Activated CD8-positive, alpha-beta memory T cell treated with anti-CD3 and anti-CD28 coated beads, Interleukin-2, amount 50 U/mL, for 24 hours (primary cell): ENCODE results near the gene FHAD1.

ENCODE experiments used
- DNase-seq: peaks from one replicate; pipeline ENCODE4 v3.0.0-alpha.2; 2020; ENCODE audit errors: extremely low read depth

Gene FHAD1

DNA sequence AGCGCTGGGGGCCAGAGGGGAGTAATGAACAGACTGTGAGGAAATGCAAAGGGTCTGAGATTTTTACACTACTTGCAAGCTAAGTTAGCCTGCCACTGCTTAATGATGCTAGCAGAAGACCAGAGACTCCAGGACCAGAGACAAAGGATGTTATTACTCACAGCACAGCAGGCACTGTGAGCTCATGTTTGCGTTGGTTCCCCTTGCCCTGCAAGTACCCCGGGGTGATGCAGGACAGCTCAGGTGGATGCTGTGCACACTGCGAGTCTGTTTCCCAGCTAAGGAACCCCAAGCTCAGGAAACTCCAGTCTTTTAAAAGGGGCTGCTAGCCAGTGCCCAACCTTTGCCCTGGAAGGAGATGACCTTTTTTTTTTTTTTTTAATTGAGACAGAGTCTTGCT, 1.2 kb downstream of the FHAD1 start:
- DNase-seq = no peak

DNA sequence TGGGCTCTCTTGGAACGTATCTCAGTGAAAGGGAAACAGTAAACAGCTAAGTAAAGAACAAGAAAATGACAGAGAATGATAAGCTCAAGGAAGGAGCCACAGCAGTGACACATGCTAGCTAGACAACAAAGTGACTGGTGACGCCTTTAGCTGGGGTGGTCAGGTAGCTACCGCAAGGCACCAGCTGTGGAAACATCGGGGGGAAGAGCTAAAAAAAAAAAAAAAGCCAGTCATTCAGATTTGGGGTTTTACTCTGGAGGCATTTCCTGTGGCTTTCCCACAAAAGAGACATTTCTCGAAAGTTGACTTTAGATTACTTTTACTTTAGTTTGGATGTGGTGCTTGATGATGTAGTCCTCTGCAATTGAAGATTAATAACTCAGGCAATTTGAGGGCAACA, 2.1 kb downstream of the FHAD1 start:
- DNase-seq = peak; percentile 42

DNA sequence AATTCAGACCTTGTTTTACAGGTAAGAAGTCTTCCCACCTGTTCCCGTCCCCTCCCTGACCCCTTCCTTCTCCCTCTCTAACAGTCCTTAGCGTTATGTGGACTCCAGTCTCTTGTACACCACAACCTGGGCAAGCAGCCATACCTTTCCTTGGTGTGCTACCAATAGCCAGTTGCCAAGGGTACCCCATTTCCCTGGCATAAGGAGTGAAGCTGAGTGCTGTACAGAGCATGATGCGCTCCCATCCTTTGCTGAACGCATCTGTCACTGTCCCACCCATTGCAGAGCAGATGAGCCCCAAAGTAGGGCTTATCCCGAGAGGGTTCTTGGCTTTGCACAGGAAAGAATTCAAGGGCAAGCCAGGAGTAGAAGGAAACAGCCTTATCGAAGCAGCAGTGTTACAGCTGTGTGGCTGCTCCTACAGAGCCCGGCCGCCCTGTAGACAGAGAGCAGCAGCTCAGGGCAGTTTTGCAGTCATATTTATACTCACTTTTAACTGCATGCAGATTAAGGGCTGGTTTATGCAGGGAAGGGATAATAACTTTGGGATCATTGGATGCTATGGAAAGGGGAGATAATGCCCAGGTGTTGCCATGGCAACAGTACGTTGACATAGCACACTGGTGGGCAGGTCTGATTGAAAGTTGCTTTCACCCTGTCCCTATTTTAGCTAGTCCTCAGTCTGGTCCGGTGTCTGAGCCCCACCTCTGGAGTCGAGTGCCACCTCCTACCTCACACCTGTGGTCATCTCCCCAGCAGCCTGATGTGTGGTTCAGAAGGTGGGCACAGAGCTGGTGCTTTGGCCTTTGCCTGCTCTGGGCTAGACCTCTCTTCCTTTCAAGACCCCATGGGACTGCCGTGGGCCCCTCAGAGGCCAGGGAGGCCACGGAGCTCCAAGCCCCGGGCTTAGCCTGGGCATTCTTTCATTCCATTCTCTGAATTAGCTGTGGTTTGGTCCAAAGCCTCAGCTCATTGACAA, 5.1 kb downstream of the FHAD1 start:
- no peak for DNase-seq

DNA sequence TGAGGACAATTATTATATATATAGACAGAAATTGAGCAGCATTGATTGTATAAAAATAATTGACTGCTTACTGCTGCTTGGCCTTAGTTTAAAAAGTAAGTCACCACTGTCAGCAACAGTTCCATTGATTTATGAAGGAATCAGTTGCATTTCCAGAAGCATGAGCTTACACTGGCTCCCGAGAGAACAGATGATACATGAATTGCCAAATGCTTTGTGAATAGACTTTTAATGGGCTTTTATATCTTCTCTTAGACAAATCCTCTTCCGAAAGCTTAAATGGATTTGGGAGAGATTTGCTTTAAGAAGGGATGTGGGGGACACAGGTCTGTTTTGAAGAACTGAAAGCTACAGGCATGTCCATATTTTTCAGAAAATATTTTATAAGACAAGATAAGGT, 7.5 kb downstream of the FHAD1 start:
- no peak for DNase-seq

DNA sequence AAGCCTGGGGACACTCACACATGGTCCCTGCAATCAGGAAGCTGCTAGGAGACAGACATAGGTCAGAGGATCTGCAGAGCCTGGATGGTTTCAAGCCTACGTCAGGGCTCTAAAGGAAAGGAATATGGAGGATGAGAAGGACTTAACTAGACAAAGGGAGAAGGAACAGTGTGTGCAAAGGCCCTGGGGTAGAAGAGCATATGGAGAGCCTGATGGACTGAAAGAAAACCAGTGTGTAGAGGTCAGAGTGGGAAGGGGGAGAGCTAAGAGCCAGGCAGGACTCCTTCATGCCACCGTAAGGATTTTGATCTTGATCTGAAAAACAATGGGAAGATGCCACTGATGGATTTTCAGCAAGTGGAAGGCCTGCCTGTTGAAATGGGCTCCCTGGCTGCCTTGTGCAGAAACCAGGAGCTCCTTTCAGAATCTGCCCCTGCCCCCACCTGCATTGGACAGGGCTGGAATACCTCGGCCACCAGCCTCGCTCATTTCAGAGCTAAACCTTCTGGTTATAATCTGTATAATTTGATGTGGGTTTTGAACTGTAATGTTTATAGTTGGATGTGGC, 8.6 kb downstream of the FHAD1 start:
- DNase-seq = no peak

DNA sequence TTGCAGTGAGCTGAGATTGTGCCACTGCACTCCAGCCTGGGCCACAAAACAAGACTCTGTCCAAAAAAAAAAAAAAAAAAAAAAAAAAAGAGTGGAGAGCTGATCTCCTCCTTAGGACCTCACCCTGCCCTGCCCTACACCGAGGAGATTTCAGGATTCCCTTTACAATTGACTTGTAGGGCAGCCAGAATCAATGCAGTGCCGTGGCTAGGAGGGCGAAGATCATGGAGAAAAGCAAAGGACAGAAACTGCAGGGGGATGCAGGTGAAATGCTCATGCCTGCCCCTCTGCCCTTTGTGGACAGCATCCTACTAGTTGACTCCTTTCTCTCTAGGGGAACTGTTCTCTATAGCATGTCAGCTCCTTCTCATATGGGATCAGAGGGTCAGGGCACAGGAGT, 9.6 kb downstream of the FHAD1 start:
- DNase-seq = no peak

DNA sequence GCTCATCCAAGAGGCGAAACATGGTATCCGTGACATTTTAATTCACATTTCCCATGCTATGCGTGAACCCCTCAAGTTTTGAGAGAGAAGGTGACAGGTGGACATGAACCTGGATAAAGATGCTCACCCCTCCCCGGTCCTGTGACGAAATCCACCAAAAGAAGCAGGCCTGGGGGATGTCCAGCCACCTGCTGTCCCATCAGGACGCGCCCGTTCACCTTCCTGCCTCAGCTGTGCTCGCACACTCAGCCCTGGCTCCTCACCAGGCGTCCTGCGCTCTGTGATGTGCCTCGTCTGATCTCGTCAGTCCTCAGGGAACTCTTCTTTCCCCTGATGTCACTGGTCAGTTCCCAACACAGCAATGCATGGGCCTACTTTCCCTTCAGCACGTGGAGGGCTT, 10.3 kb downstream of the FHAD1 start:
- DNase-seq = no peak

DNA sequence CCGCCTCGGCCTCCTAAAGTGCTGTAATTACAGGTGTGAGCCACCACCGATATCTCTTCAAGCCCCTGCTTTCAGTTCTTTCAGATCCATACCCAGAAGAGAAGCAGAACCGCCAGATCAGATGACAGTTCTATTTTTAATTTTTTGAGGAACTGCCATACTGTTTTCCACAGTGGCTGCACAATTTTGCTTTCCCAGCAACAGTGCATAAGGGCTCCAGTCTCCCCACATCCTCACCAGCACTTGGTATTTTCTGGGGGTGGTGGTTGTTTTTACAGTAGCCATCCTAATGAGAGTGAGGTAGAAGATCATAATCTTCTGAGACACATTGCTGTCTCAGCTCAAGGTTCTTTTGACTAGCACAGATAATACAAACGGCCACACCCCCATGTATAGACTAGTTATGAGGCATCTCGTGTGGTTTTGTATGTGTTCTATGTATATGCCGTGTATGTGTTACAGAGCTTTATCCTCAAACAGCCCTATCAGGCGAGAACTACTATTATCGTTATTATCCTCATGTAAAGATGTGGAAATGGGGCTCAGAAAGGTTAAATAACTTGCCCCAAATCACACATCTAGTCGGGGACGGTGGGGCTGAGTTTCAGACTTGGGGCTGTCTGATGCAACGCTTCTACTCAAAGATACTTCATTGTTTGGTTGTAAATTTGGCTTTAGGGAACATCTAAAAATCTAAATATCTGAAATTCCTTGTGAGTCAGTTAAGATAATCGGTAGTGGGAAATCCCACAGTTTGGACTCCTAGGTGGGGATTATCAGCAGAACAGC, 12.0 kb downstream of the FHAD1 start:
- no peak for DNase-seq

DNA sequence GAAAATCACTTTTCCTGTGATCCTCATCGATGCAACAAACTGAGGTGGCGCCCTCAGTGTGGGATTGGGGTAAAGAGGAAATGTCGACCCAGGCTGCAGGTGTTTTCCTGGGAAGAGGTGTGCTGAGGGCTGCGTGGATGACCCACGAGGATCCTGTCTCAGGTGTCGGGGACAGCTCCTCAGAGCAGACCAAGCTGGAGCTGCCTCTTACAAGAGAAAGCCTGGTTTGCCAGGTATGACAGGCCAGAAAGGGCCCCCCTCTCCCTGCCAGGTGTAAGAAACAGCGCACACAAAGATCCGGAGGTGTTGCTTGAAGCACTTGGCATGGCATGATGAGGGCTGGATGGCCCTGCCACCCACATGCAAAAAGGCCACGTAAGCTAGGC, 12.6 kb downstream of the FHAD1 start:
- DNase-seq = no peak

DNA sequence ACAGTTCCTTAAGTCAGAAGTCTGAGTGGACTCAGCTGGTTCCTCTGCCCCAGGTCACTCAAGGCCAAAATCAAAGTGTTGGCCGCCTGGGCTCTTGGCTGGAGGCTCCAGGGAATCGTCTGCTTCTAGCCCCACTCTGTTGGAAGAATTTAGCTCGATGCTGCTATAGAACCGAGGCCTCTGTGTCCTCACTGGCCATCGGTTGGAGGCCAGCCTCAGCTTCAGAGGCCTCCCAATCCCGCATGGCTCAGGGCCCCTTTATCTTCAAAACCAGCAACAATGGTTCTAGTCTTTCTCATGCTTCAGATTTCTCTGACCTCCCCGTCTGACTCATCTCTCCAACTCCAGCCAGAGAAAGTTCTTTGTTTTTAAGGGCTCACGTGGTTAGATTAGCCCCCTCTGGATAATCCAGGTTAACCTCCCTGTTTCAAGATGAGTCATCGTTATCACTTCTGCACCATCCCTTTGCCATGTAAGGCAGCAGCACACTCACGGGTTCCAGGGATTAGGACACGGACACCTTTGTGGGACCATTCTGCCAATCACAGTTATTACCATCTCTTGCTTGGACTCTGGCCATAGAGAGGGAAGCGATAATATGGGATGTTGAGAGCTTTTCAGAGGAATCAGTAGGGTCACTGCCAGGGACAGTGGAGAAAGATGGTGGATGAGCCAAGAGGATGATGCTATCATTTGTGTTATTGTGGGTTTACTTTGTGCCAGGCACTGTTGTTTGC, 13.6 kb downstream of the FHAD1 start:
- no peak for DNase-seq

DNA sequence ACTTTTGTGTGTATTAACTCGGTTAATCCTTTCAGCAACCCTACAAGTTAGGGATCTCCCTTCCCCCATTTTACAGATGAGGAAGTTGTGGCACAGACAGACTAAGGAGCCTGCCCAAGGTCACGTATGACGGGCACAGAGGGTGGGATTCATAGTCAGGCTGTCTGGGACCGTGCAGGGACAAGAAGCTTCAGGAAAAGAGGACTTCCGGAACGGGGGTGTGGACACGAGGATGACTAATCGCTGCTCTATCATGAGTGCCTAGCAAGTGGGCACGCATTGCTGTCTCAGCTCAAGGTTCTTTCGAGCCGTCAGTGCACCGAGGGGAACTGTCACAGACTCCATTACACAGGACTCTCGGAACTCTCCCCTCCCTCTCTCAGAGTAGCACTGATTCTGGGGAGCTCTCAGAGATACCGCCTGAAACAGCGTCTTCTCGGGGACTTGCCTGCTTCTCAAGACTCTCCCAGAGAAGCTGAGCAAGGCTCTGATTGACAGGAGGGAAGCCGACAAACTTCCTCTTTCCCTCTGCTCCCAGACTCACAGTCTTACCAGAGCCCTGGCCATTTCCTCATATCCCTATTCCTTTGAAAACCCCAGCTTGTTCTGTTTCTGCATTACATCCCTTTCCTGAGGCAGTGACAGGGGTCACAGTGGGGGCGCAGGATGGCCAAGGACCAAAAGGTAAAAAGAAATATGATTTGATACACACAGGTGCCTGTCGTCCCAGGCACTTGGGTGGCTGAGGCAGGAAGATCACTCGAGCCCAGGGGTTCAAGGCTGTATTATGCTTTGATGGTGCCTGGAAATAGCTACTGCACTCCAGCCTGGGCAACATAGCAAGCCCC, 14.4 kb downstream of the FHAD1 start:
- DNase-seq = no peak

DNA sequence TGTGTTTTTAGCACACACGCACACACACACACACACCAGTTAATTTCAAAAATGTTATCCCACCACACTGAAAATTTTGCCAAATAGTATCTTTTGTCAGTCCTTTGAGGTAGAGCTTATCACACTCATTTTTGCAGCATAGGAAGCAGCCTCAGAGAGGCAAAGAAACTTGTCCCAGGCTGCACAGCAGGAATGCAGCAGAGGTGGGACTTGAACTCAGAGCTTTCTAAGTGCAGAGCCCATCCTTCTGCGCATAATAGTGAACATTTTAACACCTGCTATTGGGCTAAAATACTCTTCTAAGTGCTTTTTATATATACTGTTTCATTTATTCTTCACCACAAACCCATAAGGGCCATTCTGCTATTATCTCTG, 15.0 kb downstream of the FHAD1 start:
- no peak for DNase-seq

DNA sequence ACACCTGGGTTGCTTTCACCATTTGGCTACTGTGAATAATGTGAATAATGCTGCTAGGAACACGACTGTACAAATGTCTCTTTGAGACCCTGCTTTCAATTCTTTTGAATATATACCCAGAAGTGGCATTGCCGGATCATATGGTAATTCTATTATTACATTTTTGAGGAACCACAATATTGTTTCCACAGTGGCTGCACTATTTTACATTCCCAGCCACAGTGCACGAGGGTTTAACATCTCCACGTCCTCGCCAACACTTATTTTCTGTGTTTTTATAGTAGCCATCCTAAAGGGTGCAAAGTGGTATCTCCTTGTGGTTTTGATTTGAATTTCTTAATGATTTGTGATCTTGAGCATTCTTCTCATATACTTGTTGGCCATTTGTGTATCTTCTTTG, 15.7 kb downstream of the FHAD1 start:
- DNase-seq = no peak

DNA sequence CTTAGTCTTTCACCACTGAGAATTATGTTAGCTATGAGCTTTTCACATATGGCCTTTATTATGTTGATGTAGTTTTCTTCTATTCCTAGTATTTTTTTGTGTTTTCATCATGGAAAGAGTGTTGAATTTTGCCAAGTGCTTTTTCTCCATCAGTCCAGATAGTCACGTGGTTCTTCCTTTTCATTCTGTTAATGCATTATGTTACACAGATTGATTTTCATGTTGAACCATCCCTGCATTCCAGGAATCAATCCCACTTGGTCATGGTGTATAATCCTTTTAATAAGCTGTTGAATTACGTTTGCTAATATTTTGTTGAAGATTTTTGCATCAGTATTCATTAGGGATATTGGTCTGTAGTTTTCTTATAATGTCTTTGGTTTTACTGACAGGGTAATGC, 17.7 kb downstream of the FHAD1 start:
- DNase-seq = no peak

DNA sequence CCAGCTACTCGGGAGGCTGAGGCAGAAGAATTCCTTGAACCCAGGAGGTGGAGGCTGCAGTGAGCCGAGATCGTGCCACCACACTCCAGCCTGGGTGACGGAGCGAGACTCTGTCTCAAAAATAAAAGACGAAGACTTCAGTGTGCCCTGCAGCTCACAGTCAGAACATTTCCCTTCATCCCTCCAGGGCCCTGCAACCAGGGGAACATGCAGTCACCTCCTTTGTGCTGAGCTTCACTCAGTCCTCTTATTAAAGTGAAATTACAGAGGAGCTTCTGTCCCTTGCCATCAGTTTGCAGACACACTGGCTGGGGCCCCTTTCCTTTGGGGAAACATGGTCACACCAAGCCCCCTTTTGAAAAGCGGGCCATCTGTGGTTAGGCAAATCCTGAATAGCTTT, 24.2 kb downstream of the FHAD1 start:
- no peak for DNase-seq

DNA sequence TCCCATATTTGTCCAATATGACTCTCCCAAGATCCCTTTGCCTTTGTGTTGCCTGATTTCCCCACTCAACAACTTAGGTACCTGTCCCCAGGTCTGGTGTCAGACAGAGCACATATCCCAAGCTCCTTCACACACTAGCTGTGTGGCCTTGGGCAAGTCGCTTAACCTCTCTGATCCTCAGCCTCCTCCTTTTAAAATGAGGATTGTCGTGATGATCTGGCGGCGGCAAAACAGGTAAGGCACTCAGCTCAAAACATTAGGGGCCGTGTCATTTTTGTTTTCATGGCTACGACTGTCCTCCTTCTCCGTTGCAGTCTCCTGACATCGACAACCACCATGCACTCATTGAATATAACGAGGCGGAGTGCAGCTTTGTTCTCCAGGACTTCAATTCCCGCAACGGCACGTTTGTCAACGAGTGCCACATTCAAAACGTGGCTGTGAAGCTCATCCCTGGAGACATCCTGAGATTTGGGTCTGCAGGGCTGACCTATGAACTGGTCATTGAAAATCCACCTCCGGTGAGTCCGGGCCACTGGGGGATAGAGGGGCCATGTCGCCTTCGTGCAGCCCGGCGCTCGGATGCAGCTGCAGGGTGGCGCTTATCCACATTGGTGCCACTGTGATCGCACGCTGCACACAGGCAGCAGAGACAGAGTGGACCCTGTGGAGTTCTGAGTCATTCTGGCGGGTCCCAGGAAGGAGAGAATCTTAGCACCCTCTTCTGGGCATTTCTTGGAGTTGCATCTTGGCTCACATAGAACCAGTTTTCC, 25.2 kb downstream of the FHAD1 start:
- DNase-seq = no peak

DNA sequence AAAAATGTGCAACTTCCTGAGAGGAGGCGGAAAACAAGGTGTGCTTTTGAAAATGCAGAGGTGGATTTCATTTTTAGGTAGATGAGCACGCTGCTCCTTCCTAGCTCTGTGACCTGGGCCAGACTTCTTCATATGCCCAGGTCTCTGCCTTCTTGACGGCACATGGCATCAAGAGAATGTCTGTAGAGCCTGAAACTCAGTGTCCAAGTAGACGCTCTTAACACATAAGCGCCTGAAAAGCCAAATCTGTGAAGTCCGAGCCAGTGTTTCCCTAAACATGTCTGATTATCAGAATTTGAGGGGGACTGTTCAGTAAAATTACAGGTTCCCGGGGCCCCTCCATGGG, 25.7 kb downstream of the FHAD1 start:
- DNase-seq = no peak

DNA sequence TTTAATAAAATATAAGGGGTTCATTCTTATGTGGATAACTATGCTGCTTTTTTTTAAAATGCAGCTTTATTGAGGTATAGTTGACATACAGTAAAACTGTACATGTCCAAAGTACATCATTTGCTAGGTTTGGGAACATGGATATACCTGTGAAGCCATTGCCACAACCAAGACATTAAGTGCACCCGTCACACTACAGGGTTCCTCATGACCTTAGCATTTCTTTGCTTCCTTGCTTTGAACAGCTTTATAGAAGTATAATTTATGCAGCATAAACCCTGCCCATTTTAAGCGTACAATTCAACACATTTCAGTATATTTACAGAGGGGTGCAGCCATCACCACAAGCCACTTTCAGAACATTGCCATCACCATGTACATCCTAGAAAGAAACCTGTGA, 26.3 kb downstream of the FHAD1 start:
- no peak for DNase-seq

DNA sequence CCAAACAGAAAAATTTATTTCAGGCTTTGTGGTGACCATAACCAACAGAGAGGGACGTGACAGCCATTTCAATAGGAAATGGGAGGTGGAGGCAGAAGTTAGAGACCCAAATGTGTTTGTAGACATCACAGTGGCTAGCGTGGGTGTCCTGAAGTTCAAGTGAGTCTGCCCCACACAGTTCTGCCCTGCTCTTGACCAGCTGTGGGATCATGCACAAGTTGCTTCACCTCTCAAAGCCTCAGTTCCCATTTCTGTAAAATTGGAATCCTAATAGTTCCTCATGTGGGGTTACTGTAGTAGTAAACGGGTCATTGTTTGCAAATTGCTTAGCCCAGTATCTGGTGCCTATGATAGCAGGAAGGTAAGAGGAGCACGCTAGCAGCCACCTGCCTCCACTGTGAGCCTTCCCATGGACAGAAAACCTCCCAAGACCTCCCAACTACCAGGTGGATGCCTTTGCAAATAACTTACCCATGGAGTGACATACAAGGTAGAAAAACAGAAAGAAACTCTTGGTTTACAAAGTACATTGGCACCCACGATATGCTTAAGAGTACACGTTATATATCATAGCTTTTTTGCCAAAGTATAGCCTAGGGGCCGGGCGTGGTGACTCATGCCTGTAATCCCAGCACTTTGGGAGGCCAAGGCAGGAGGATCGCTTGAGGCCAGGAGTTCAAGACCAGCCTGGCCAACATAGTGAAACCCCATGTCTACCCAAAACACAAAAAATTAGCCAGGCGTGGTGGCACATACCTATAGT, 29.1 kb downstream of the FHAD1 start:
- no peak for DNase-seq
